Stimulated activated CD8-positive, alpha-beta memory T cell treated with anti-CD3 and anti-CD28 coated beads, Interleukin-15, amount 100 ng/mL, for 48 hours (primary cell): ENCODE data around the gene RFX1.

ENCODE experiments used
- DNase-seq, 2 donors: peaks; one replicate each; pipeline ENCODE4 v3.0.0-alpha.2; 2020; ENCODE audit warnings: low read depth in 2 of 2

RFX1 gene

GRCh38 chr19:13996928-13997630, 9.0 kb downstream of the RFX1 start:
- no peak for DNase-seq

GRCh38 chr19:13995878-13996765, 10.0 kb downstream of the RFX1 start:
- DNase-seq: no peak

GRCh38 chr19:13995017-13995728, 10.9 kb downstream of the RFX1 start:
- DNase-seq: no peak

GRCh38 chr19:13993590-13994300, 12.4 kb downstream of the RFX1 start:
- DNase-seq: no peak

- DNase-seq: no peak
Observed at GRCh38 chr19:13992025-13992424, 14.1 kb downstream of the RFX1 start.

- DNase-seq: no peak
Observed at GRCh38 chr19:13990085-13990484, 16.0 kb downstream of the RFX1 start.

- no peak for DNase-seq
Observed at GRCh38 chr19:13989487-13989886, 16.6 kb downstream of the RFX1 start.

GRCh38 chr19:13987101-13987890, 18.8 kb downstream of the RFX1 start:
- DNase-seq: no peak

- DNase-seq: peak; percentile 97 to 99
Observed at GRCh38 chr19:13986348-13986904, 19.7 kb downstream of the RFX1 start.

- DNase-seq: no peak
Observed at GRCh38 chr19:13985771-13986347, 20.3 kb downstream of the RFX1 start.

- DNase-seq: no peak
Observed at GRCh38 chr19:13984875-13985741, 21.0 kb downstream of the RFX1 start.

- DNase-seq: no peak
Observed at GRCh38 chr19:13984186-13984585, 21.9 kb downstream of the RFX1 start.

- no peak for DNase-seq
Observed at GRCh38 chr19:13983213-13983889, 22.8 kb downstream of the RFX1 start.

GRCh38 chr19:13982773-13983172, 23.3 kb downstream of the RFX1 start:
- no peak for DNase-seq

GRCh38 chr19:13981988-13982501, 24.1 kb downstream of the RFX1 start:
- no peak for DNase-seq

- DNase-seq: no peak
Observed at GRCh38 chr19:13981467-13981866, 24.7 kb downstream of the RFX1 start.

- no peak for DNase-seq
Observed at GRCh38 chr19:13981021-13981420, 25.1 kb downstream of the RFX1 start.

- DNase-seq: no peak
Observed at GRCh38 chr19:13980340-13980739, 25.8 kb downstream of the RFX1 start.
